Body of pancreas (tissue), 4 donors: ENCODE results near the gene PTBP3. TPM values are rescaled to one million over a fixed set of nuclear protein-coding genes. Genes with fewer than 3 reads are reported as not detected.

Experiments used
- ATAC-seq: fragments of 150-250 bp; one replicate; pipeline ENCODE4 v1.9.1; 2016
- DNase-seq, 4 donors: peaks; one replicate each; pipeline ENCODE4 v3.0.0-alpha.2; 2019
- H3K27ac ChIP-seq, 4 donors: fragments of 200-600 bp; sonication (generic); 1 replicate in 3 of 4; 2 replicates in 1 of 4; pipeline versions ENCODE4 v1.5.1 to v1.6.1; 2016 to 2019; ENCODE audit warnings: mild to moderate bottlenecking in 1 of 4, mixed read lengths in 1 of 4, moderate library complexity in 1 of 4
- H3K27me3 ChIP-seq, 2 donors: fragments of 200-600 bp; sonication (generic); one replicate each; pipeline ENCODE4 v1.6.0; 2016; ENCODE audit warnings: mild to moderate bottlenecking in 1 of 2
- H3K36me3 ChIP-seq, 2 donors: fragments of 200-600 bp; sonication (generic); replicated peaks in 1 of 2; 2 replicates each; pipeline ENCODE4 v1.5.1; 2016; ENCODE audit warnings: low read depth in 2 of 2; ENCODE audit not compliant: insufficient read depth in 1 of 2
- H3K4me1 ChIP-seq: fragments of 200-600 bp; sonication (generic); one replicate; pipeline ENCODE4 v1.6.0; 2016
- H3K4me3 ChIP-seq, 2 donors: fragments of 200-600 bp; sonication (generic); 1 replicate in 1 of 2; 2 replicates in 1 of 2; pipeline ENCODE4 v1.5.1; 2016 to 2019
- H3K9me3 ChIP-seq, 3 donors: fragments of 200-600 bp; sonication (generic); 1 replicate in 2 of 3; 2 replicates in 1 of 3; pipeline ENCODE4 v1.5.1; 2016
- CTCF ChIP-seq, 7 experiments: fragments of 450-650 bp in 4 of 7; fragments of 200-600 bp in 3 of 7; sonication (generic) in 3 of 7; IDR thresholded peaks; one replicate each; pipeline ENCODE4 v1.5.1; 2016 to 2019; ENCODE audit warnings: antibody characterized with exemption in 7 of 7
- POLR2A ChIP-seq, 3 donors: fragments of 450-650 bp; IDR thresholded peaks; one replicate each; pipeline ENCODE4 v1.6.1; 2016; ENCODE audit warnings: antibody characterized with exemption in 3 of 3, mild to moderate bottlenecking in 2 of 3
- WGBS, 2 donors: methylation state at CpG; one replicate each; pipeline ENCODE4 v1.1.5; 2017; 5-methylcytosine and 5-hydroxymethylcytosine counted together
- intact Hi-C: fragments of 100-400 bp; cut with DNase I; formaldehyde crosslinking; loops from one replicate; pipeline ENCODE4 v1.15.1; 2023
- total RNA-seq, 2 donors: library from RNA; depleted of rRNA; stranded (reverse); fragments of >200 nt; gene quantifications; one replicate each; pipeline ENCODE4 v1.1.0, GENCODE V29; 2016

Gene PTBP3
- total RNA-seq = 100 to 1,000 TPM in 1 of 2 donors, 10 to 100 TPM in 1; 30.4 to 122 TPM

- H3K27me3 ChIP-seq = no peaks in the 10 kb centered on the region
- peak within 1 kb of the TSS; percentile 85 to 98 for H3K4me3 ChIP-seq
- 0% methylated on average over 80 of the region's 90 CpGs; no CpG with 5 or more reads in 1 of the 2 donors for WGBS, 2 donors
- peak; percentile 78 to 93 (median 87) for TF ChIP-seq POLR2A (IDR thresholded peaks at IDR 0.05)
- peak in 2 of 7 experiments; percentile 13 to 22 for TF ChIP-seq CTCF (IDR thresholded peaks at IDR 0.05)
- peaks cover 32% of the 10 kb centered on the region for H3K4me1 ChIP-seq
- DNase-seq = peak; percentile 80 to 86 (median 82)
- no peaks in the 10 kb centered on the region for H3K9me3 ChIP-seq
- H3K27ac ChIP-seq = peak within 1 kb of the TSS; percentile 95 to 100 (median 98)
- ATAC-seq = peak; percentile 61
- intact Hi-C loops = no loop called here
- no peaks in the 10 kb centered on the region for H3K36me3 ChIP-seq
These were observed at the start of gene PTBP3 for GRCh38 chr9:112332977-112333638. Gene PTBP3 (minus strand): TSS chr9:112333619. CDS start chr9:112297865, 35,754 bp downstream.

GRCh38 chr9:112382501-112383364 lies 49.3 kb upstream of the PTBP3 start:
- TF ChIP-seq POLR2A (IDR thresholded peaks at IDR 0.05) (no peak), CTCF (IDR thresholded peaks at IDR 0.05) (no peak)
- Histone ChIP-seq H3K9me3 (no peaks in the 10 kb centered on the region), H3K27me3 (no peaks in the 10 kb centered on the region), H3K4me1 (peaks cover 36% of the 10 kb centered on the region), H3K27ac (no peak overlapping the region), H3K36me3 (no peaks in the 10 kb centered on the region), H3K4me3 (no peak overlapping the region)
- ATAC-seq (no peak), DNase-seq (no peak)
- 65 to 67% methylated on average over 11 of the region's 11 CpGs for WGBS, 2 donors
- intact Hi-C loops = no loop called here

- 95 to 97% methylated on average over 7 of the region's 7 CpGs for WGBS, 2 donors
- ATAC-seq (no peak), DNase-seq (no peak)
- H3K4me3 ChIP-seq = no peak overlapping the region
- H3K4me1 ChIP-seq = peaks cover 42% of the 10 kb centered on the region
- intact Hi-C loops = no loop called here
- H3K36me3 ChIP-seq = no peaks in the 10 kb centered on the region
- H3K27ac ChIP-seq = no peak overlapping the region
- TF ChIP-seq CTCF (IDR thresholded peaks at IDR 0.05) (no peak), POLR2A (IDR thresholded peaks at IDR 0.05) (no peak)
- no peaks in the 10 kb centered on the region for H3K27me3 ChIP-seq
- H3K9me3 ChIP-seq = no peaks in the 10 kb centered on the region
These were observed 48.6 kb upstream of the PTBP3 start for GRCh38 chr9:112382066-112382465.

GRCh38 chr9:112380825-112381221 lies 47.4 kb upstream of the PTBP3 start:
- Histone ChIP-seq H3K27me3 (no peaks in the 10 kb centered on the region), H3K36me3 (no peaks in the 10 kb centered on the region), H3K27ac (peak overlapping the region; percentile 95 to 98 (median 98)), H3K4me1 (peaks cover 47% of the 10 kb centered on the region), H3K9me3 (no peaks in the 10 kb centered on the region), H3K4me3 (peak overlapping the region in 1 of 2 donors; percentile 60)
- TF ChIP-seq POLR2A (IDR thresholded peaks at IDR 0.05) (no peak), CTCF (IDR thresholded peaks at IDR 0.05) (no peak)
- intact Hi-C loops = no loop called here
- peak in 2 of 4 donors; percentile 12 to 14 for DNase-seq
- ATAC-seq = no peak
- 35 to 50% methylated on average over 7 of the region's 7 CpGs for WGBS, 2 donors
